ENCODE results near the gene CRIP2.

GRCh38 chr14:105464501-105464900 is 10.1 kb upstream of the CRIP2 start:
- TF ChIP-seq, protein P1, sequence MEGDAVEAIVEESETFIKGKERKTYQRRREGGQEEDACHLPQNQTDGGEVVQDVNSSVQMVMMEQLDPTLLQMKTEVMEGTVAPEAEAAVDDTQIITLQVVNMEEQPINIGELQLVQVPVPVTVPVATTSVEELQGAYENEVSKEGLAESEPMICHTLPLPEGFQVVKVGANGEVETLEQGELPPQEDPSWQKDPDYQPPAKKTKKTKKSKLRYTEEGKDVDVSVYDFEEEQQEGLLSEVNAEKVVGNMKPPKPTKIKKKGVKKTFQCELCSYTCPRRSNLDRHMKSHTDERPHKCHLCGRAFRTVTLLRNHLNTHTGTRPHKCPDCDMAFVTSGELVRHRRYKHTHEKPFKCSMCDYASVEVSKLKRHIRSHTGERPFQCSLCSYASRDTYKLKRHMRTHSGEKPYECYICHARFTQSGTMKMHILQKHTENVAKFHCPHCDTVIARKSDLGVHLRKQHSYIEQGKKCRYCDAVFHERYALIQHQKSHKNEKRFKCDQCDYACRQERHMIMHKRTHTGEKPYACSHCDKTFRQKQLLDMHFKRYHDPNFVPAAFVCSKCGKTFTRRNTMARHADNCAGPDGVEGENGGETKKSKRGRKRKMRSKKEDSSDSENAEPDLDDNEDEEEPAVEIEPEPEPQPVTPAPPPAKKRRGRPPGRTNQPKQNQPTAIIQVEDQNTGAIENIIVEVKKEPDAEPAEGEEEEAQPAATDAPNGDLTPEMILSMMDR (IDR thresholded peaks at IDR 0.05) = no peak
- TF ChIP-seq POLR2A (IDR thresholded peaks at IDR 0.05) = no peak
